Calu3 (cell line): ENCODE results near the gene TUT7. TPM values are rescaled to one million over a fixed set of nuclear protein-coding genes. Genes with fewer than 3 reads are reported as not detected.
"Not testable (repeated sequence)": the region's sequence is repeated elsewhere in the genome, so short reads cannot be mapped to it uniquely, and the experiment has no call there.

Source experiments
- BruUV-seq: library from RNA; stranded (reverse); fragments of 400-500 nt; replicated peaks from 2 replicates; lab custom pipeline; 2021; lab: Mats Ljungman, UMichigan
- CTCF ChIA-PET: fragments of 300-600 bp; sonication (Branson Sonifier 250); formaldehyde crosslinking; loops from one replicate; lab custom pipeline; 2022; ENCODE audit warnings: antibody characterized with exemption; lab: Charles Lee
- DNase-seq: peaks from one replicate; pipeline ENCODE4 v3.0.0; 2022
- H3K27ac Mint-ChIP-seq: one replicate; pipeline ENCODE4 v1.8.0; 2022; ENCODE audit warnings: mixed read lengths; ENCODE audit not compliant: unreplicated experiment
- H3K27me3 Mint-ChIP-seq: one replicate; pipeline ENCODE4 v1.8.0; 2022; ENCODE audit warnings: mixed read lengths; ENCODE audit not compliant: unreplicated experiment
- H3K36me3 Mint-ChIP-seq: one replicate; pipeline ENCODE4 v1.8.0; 2022; ENCODE audit warnings: mild to moderate bottlenecking, moderate library complexity, mixed read lengths; ENCODE audit not compliant: insufficient read depth, unreplicated experiment
- H3K4me1 Mint-ChIP-seq: one replicate; pipeline ENCODE4 v1.8.0; 2022; ENCODE audit warnings: mild to moderate bottlenecking, low read depth, mixed read lengths; ENCODE audit not compliant: unreplicated experiment
- H3K4me3 Mint-ChIP-seq: one replicate; pipeline ENCODE4 v1.8.0; 2022; ENCODE audit warnings: mild to moderate bottlenecking, low read depth, moderate library complexity, mixed read lengths; ENCODE audit not compliant: unreplicated experiment
- H3K9me3 Mint-ChIP-seq: one replicate; pipeline ENCODE4 v1.8.0; 2022; ENCODE audit warnings: low read depth, mixed read lengths; ENCODE audit not compliant: unreplicated experiment
- CTCF ChIP-seq: fragments of 200-600 bp; IDR thresholded peaks from one replicate; pipeline ENCODE4 v1.8.0; 2022; ENCODE audit warnings: antibody characterized with exemption; ENCODE audit not compliant: unreplicated experiment
- intact Hi-C: fragments of 100-400 bp; cut with micrococcal nuclease; formaldehyde crosslinking; loops from one replicate; pipeline ENCODE4 v1.10.0; 2022; ENCODE audit not compliant: unreplicated experiment
- total RNA-seq: library from RNA; stranded (reverse); gene quantifications from 2 replicates; pipeline ENCODE4 v1.2.3, GENCODE V29; 2022

The TUT7 gene
- total RNA-seq, 1 experiment from 2014 or later, result 16.2 TPM

DNA sequence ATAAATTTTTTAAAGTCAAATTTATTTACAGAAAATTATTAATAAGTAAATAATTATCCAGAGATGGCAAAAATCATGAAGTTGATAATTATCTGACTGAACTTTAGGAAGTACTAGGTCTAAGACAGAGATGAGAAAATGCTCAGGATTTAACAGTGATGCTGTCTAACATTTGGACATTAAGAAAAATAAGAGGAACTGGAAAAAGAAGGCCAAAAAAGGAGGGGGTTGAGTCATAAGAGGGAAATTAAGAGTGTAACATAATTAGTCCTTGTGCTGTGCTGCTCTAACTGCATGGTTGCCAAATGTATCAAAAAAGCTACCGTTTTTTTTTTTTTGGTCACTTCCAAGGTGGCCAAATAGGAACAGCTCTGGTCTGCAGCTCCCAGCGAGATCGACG lies 35.4 kb upstream of the TUT7 start:
- intact Hi-C loops, result no loop called here
- CTCF ChIA-PET, result no interaction called here
- peaks cover 7% of the 10 kb centered on the region for H3K4me1 Mint-ChIP-seq
- no peak for DNase-seq
- no peaks in the 10 kb centered on the region for H3K36me3 Mint-ChIP-seq
- H3K27ac Mint-ChIP-seq, result no peak overlapping the region
- TF ChIP-seq CTCF, result no peak
- peaks cover 3% of the 10 kb centered on the region for H3K9me3 Mint-ChIP-seq
- BruUV-seq, result no TSS peak
- H3K27me3 Mint-ChIP-seq, result peaks cover 26% of the 10 kb centered on the region
- H3K4me3 Mint-ChIP-seq, result no peak overlapping the region

- no peak for TF ChIP-seq CTCF
- intact Hi-C loops, result no loop called here
- H3K27me3 Mint-ChIP-seq, result peaks cover 14% of the 10 kb centered on the region
- BruUV-seq, result no TSS peak
- CTCF ChIA-PET, result no interaction called here
- H3K9me3 Mint-ChIP-seq, result peaks cover 3% of the 10 kb centered on the region
- no peak overlapping the region for H3K27ac Mint-ChIP-seq
- no peaks in the 10 kb centered on the region for H3K36me3 Mint-ChIP-seq
- no peak overlapping the region for H3K4me3 Mint-ChIP-seq
- DNase-seq, result no peak
- H3K4me1 Mint-ChIP-seq, result peaks cover 7% of the 10 kb centered on the region
These were observed 33.2 kb upstream of the TUT7 start for GRCh38 chr9:86387376-86387775.

- H3K36me3 Mint-ChIP-seq, H3K27ac Mint-ChIP-seq: not testable (repeated sequence)
These were observed 28.8 kb upstream of the TUT7 start for GRCh38 chr9:86383000-86383399.

GRCh38 chr9:86376016-86376415 lies 21.8 kb upstream of the TUT7 start:
- Mint-ChIP-seq H3K4me1 (no peaks in the 10 kb centered on the region), H3K27me3 (peaks cover 37% of the 10 kb centered on the region), H3K36me3 (no peaks in the 10 kb centered on the region), H3K27ac (no peak overlapping the region), H3K9me3 (no peaks in the 10 kb centered on the region), H3K4me3 (no peak overlapping the region)
- CTCF ChIA-PET, result interaction anchor here (0.6 kb wide), 1 partner anchor 346 kb away, joined by 6 read pairs; no protein-coding TSS in a partner anchor
- no peak for TF ChIP-seq CTCF
- no peak for DNase-seq
- no TSS peak for BruUV-seq
- intact Hi-C loops, result no loop called here

More at GRCh38 chr9:86383000-86383399, 28.8 kb upstream of the TUT7 start:
- BruUV-seq, H3K9me3 Mint-ChIP-seq, CTCF ChIA-PET, intact Hi-C loops, H3K4me1 Mint-ChIP-seq, H3K4me3 Mint-ChIP-seq, DNase-seq: not testable (repeated sequence)
- peaks cover 18% of the 10 kb centered on the region for H3K27me3 Mint-ChIP-seq

DNA sequence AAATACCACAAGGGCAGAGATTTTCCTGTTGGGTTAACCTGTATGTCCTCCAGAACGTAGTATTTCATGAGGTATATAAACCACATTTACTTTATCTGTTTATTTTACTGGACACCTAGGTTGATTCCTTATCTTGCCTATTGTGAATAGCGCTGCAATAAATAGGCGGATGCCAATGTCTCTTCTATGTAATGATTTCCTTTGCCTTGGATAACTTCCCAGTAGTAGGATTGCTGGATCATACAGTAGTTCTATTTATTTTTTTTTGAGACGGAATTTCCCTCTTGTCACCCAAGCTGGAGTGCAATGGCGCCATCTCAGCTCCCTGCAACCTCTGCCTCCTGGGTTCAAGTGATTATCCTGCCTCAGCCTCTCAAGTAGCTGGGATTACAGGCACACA lies 15.6 kb upstream of the TUT7 start:
- intact Hi-C loops, result no loop called here
- H3K27ac Mint-ChIP-seq, result no peak overlapping the region
- no peak for TF ChIP-seq CTCF

More for the DNA sequence above, 15.6 kb upstream of the TUT7 start:
- CTCF ChIA-PET, result no interaction called here
- Mint-ChIP-seq H3K4me3 (no peak overlapping the region), H3K27me3 (peaks cover 39% of the 10 kb centered on the region), H3K36me3 (no peaks in the 10 kb centered on the region), H3K4me1 (no peaks in the 10 kb centered on the region), H3K9me3 (peaks cover 8% of the 10 kb centered on the region)
- no TSS peak for BruUV-seq
- no peak for DNase-seq
